Measurements from ENCODE around the gene NBR1. TPM values are rescaled to one million over a fixed set of nuclear protein-coding genes. Genes with fewer than 3 reads are reported as not detected.

NBR1 gene
- total and polyA plus RNA-seq, 2 of the 8 experiments (the other 6 are each of a cell fraction or from before 2014, with no cell fraction given), result 13.5 to 36.0 TPM

DNA sequence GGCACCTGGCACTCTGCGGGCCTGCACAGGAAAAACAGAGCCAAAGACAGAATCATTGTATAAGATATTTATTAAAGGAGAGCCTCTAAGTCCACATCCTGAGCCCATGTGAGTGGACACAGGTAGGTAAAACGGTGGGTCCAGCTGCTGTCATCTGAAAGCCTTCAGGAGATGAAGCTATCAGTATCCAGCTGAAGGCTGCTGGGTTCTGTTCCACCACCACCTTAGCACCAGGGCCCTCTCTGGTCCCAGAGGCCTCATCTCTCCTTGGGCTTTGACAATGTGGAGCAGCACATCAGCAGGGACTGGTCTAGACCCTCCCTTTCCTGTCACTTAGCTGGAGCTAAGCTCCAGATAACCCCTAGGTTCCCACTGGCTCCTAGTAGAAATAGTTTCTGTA is 48.0 kb downstream of the NBR1 start:
- H3K23ac ChIP-seq (ENCODE audit: insufficient read length), result no peak overlapping the region
- no peak for FAIRE-seq
- CTCF ChIA-PET (ENCODE audit: partially characterized antibody), result interaction anchor here (0.6 to 1.2 kb wide), 4 partner anchors 12 to 409 kb away, joined by 3 read pairs; no protein-coding TSS in a partner anchor
- TF ChIP-seq CHD1 (IDR thresholded peaks at IDR 0.05; ENCODE audit: low read depth, low read length), result no peak
- TF ChIP-seq TAF1 (IDR thresholded peaks at IDR 0.05; ENCODE audit: low read depth, low read length), result no peak
- no peak for TF ChIP-seq SIX5 (IDR thresholded peaks at IDR 0.05; ENCODE audit: low read depth, low read length)
- no peak for TF ChIP-seq TCF12 (IDR thresholded peaks at IDR 0.05; ENCODE audit: low read depth, low read length)
- TF ChIP-seq RXRA (IDR thresholded peaks at IDR 0.05; ENCODE audit: insufficient read depth, low read depth, low read length), result no peak
- TF ChIP-seq GABPA (IDR thresholded peaks at IDR 0.05; ENCODE audit: borderline replicate concordance, insufficient read depth, low read length), result no peak
- no peak for TF ChIP-seq HDAC6 (IDR thresholded peaks at IDR 0.05; ENCODE audit: low read depth, low read length)
- no peak for TF ChIP-seq FOSL1 (IDR thresholded peaks at IDR 0.05; ENCODE audit: insufficient read depth, low read depth, low read length)
- no peak for TF ChIP-seq EP300 (IDR thresholded peaks at IDR 0.05; ENCODE audit: borderline replicate concordance in 1 of 2, low read depth in 2 of 2, low read length in 2 of 2)
- TF ChIP-seq MAFK (IDR thresholded peaks at IDR 0.05; ENCODE audit: low read depth, low read length), result no peak
- no peak for TF ChIP-seq RAD21 (IDR thresholded peaks at IDR 0.05 in 1 of 2, conservative IDR thresholded peaks at IDR 0.05 in 1 of 2; ENCODE audit: low read depth in 2 of 2, low read length in 2 of 2)
- TF ChIP-seq SIRT6 (IDR thresholded peaks at IDR 0.05; ENCODE audit: low read length), result no peak
- TF ChIP-seq NANOG (IDR thresholded peaks at IDR 0.05; ENCODE audit: insufficient read depth, low read depth, low read length, poor library complexity, severe bottlenecking), result no peak
- no peak for TF ChIP-seq BACH1 (IDR thresholded peaks at IDR 0.05; ENCODE audit: low read length)
- TF ChIP-seq CHD2 (IDR thresholded peaks at IDR 0.05; ENCODE audit: low read length), result no peak

More for the DNA sequence above, 48.0 kb downstream of the NBR1 start:
- no peak overlapping the region for H4K8ac ChIP-seq (ENCODE audit: extremely low read depth, insufficient read depth, low read length)
- no peaks in the 10 kb centered on the region for H3K27me3 ChIP-seq (replicated peaks in 1 of 4; ENCODE audit: control insufficient read depth in 3 of 4, extremely low read depth in 1 of 4, insufficient read depth in 3 of 4, low read length in 3 of 4)
- no peak overlapping the region for H3K56ac ChIP-seq (replicated peaks; ENCODE audit: insufficient read length, low read depth, low read length)
- H2BK12ac ChIP-seq (ENCODE audit: low read depth, low read length), result no peak overlapping the region
- no peak overlapping the region for H3K18ac ChIP-seq (ENCODE audit: extremely low read depth, low read length)
- H3K79me2 ChIP-seq (ENCODE audit: control insufficient read depth in 1 of 2, insufficient read depth in 2 of 2, low read length in 2 of 2), result no peaks in the 10 kb centered on the region
- no peak overlapping the region for H3K27ac ChIP-seq (ENCODE audit: low read depth, low read length)
- H4K20me1 ChIP-seq (replicated peaks in 1 of 2; ENCODE audit: control insufficient read depth in 1 of 2, insufficient read depth in 2 of 2, low read length in 2 of 2), result no peaks in the 10 kb centered on the region
- no peak overlapping the region for H4K91ac ChIP-seq (replicated peaks; ENCODE audit: insufficient read length, low read length)
- H3K4me1 ChIP-seq (replicated peaks in 1 of 4; ENCODE audit: control insufficient read depth in 3 of 4, insufficient read depth in 4 of 4, low read length in 3 of 4), result no peaks in the 10 kb centered on the region
- no peak overlapping the region for H2AK5ac ChIP-seq (ENCODE audit: low read depth, low read length)
- POLR2A ChIA-PET (ENCODE audit: partially characterized antibody), result interaction anchor here (10.3 kb wide), 1 partner anchor 98 kb away, joined by 123 read pairs; no protein-coding TSS in a partner anchor
- no peaks in the 10 kb centered on the region; a peak in 1 of 4 replicates for H3K9me3 ChIP-seq (ENCODE audit: insufficient read depth in 2 of 2, low read depth in 1 of 2, low read length in 1 of 2)
- H3K23me2 ChIP-seq (ENCODE audit: low read depth, low read length), result no peaks in the 10 kb centered on the region; the same call in 1 of the 2 replicates
- no peak overlapping the region for H2BK20ac ChIP-seq (ENCODE audit: low read length)
- H2BK5ac ChIP-seq (ENCODE audit: low read depth, low read length), result no peak overlapping the region
- no peak overlapping the region for H3K4me2 ChIP-seq (ENCODE audit: insufficient read depth in 1 of 2, low read depth in 2 of 2, low read length in 2 of 2)
- no peak overlapping the region for H4K5ac ChIP-seq (ENCODE audit: insufficient read length, low read depth, low read length)
- no peak overlapping the region for H3K4me3 ChIP-seq (ENCODE audit: extremely low read depth in 1 of 4, insufficient read depth in 2 of 4, low read depth in 3 of 4, low read length in 4 of 4)
- H3K14ac ChIP-seq (ENCODE audit: insufficient read length), result no peak overlapping the region
- H2BK15ac ChIP-seq (ENCODE audit: low read length), result no peak overlapping the region
- H3K9ac ChIP-seq (replicated peaks in 1 of 4; ENCODE audit: extremely low read depth in 1 of 4, low read depth in 3 of 4, low read length in 3 of 4), result no peak overlapping the region
- no peak overlapping the region for H2AFZ ChIP-seq (ENCODE audit: low read length)
- no peaks in the 10 kb centered on the region for H3K79me1 ChIP-seq (ENCODE audit: low read depth, low read length)
- H3K36me3 ChIP-seq (ENCODE audit: control insufficient read depth in 2 of 4, insufficient read depth in 4 of 4, low read length in 3 of 4), result peaks cover 0 to 2% (median 0%) of the 10 kb centered on the region in 4 experiments; a peak in 1 of 8 replicates
- no peak for DNase-seq (ENCODE audit: low read depth in 1 of 2, low spot score in 2 of 2)
- H2BK120ac ChIP-seq (replicated peaks; ENCODE audit: low read depth, low read length), result no peak overlapping the region
- 83% methylated on average over 2 of the region's 2 CpGs; no CpG with 5 or more reads in 1 of the 2 experiments for WGBS, 2 experiments (ENCODE audit: extremely low coverage in 1 of 2, insufficient coverage in 1 of 2, insufficient read length in 1 of 2, insufficient replicate concordance in 2 of 2, low coverage in 1 of 2, low lambda C conversion rate in 2 of 2, missing lambda C conversion rate in 1 of 2)
- no peak overlapping the region for H3K4ac ChIP-seq (replicated peaks; ENCODE audit: insufficient read length, low read depth, low read length)
